HL-60/S4 (cell line): ENCODE results near the gene BEST1.
"Not testable (repeated sequence)": the region's sequence is repeated elsewhere in the genome, so short reads cannot be mapped to it uniquely, and the experiment has no call there.

Experiments
- in situ Hi-C: fragments of 300-500 bp; cut with MboI; formaldehyde crosslinking; loops from 2 replicates; pipeline ENCODE4 v1.14.3; 2022; ENCODE audit warnings: low sequenced_read_pairs

BEST1 gene

GRCh38 chr11:61975638-61976419 lies 25.7 kb downstream of the BEST1 start:
- in situ Hi-C loops: no loop called here

GRCh38 chr11:61976420-61976800 lies 26.3 kb downstream of the BEST1 start:
- in situ Hi-C loops: no loop called here

DNA sequence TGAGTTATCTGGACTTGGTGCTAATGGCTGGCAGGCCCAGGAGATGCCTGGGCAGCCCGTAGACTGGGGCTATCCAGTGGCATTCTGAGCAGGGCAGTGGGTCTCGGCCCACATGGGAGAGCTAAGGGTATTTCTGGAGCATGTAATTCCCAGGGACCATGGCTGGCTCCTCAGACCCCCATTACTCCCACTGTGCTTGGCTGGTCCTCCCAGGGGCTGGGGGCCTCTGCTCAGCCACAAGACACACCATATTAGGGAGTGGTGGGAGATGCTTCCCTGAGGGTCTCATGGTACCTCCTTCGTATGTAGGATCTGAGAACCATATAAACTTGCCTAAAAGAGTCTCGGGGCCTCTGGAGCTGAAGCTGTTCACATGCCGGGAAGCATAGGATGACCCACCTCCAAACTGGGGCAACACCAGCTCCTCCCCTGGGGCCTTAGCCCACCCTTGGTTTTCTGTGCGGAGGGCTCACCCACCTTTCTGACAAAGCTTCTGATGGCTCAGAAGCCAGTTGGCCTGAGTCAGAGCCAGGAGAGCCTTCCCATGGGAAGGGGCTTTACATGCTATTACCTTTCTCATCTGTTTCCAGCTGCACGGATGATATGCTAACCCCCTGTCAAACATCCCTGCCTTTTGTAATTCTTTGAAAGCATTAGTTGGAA lies 26.8 kb downstream of the BEST1 start:
- in situ Hi-C loops: no loop called here

DNA sequence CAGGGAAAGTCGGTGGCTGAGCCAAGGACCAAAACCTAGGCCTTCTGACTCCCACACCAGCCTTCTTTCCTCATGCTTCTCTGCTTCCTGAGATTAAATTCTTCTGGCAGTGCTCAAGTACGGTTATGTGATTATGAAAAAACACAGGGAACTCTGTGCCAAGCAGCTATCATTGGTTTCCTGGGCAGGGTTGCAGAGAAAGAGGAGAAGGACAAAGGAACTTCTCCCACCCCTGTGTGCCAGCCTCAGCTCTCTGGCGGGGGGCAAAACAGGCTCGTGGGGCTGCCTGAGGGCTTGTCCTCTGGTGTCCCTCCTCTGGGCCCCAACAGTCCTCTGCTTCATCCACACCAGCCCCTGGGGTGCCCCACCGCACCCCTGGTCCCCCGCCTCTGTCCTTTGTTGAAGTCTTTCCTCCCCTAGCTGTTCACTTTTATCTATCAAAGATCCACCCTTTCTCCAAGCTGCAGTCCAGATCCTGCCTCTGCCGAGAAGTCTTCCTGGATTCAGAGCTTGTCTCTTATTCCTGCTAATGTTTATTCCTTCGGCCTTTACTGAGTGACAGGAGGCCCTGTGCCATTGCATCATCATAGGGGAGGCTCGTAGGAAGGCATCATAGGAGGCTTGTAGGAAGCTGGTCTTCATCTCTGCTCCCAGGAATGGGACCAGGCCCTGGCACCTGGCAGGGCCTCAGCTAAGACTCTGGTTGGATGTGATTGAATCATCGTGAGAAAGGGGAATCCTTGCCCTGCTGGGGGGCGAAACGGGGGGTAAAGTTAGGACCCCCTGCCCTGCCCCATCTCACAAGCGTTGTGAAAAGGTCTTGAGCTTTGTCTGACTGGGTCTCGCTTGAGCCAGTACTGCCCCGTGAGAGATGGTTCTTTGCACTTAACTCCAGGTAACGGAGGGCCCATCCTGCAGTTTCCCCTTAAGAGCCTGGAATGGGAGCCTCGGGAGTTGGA lies 28.8 kb downstream of the BEST1 start:
- in situ Hi-C loops: no loop called here

DNA sequence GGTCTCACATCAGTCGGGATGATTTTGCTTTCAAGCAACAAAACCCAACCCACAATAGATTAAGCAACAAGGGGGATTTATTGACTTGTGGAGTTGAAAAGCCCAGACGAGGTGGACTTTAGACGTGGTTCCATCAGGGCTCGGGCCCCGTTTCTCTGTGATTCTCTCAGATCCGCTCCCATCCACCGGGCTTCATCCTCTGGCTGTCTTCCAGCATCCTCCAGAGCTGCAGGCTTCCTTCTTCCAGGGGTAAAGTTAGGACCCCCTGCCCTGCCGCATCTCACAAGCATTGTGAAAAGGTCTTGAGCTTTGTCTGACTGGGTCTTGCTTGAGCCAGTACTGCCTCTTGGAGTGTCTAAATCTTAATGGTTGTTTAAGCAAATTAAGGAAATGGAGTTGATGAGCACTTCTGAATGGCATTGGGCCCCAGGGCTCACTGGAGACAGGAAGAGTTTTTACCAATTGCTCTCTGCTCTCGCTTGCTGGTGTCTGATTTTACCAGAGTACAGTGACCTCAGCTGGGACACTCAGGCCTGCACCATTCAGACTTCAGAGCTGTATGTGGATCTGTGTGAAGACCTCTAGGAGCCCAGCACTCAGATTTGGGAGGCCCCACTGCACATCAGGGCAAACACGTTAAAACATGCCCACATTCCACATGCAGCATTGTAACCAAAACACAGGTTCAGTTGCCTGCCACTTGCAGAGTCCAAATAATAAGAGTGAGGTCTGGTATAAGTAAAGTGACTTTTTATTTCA lies 30.8 kb downstream of the BEST1 start:
- in situ Hi-C loops: no loop called here

DNA sequence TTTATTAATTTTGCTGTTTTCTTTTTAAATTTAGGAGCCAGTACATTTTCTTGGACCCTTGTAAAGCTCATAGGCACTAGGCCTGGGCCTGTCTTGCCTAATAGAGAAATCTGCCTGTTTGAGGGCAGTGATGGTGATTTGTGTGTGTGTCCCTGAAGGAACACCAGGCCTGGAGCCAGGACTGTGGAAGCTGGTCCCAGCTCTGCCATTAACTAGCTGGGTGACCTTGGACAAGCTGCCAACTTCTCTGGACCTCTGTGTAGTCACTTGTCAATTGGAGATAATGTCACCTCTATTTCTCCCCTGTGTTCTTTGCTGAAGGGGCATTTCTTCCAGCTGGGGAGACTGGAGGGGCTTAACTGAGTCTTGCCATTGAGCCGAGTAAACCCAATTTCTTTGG lies 33.3 kb downstream of the BEST1 start:
- in situ Hi-C loops: no loop called here

- in situ Hi-C loops: no loop called here
Measured at GRCh38 chr11:61985869-61986268, 35.7 kb downstream of the BEST1 start.

GRCh38 chr11:61994981-61995380 lies 44.8 kb downstream of the BEST1 start:
- in situ Hi-C loops: no loop called here

DNA sequence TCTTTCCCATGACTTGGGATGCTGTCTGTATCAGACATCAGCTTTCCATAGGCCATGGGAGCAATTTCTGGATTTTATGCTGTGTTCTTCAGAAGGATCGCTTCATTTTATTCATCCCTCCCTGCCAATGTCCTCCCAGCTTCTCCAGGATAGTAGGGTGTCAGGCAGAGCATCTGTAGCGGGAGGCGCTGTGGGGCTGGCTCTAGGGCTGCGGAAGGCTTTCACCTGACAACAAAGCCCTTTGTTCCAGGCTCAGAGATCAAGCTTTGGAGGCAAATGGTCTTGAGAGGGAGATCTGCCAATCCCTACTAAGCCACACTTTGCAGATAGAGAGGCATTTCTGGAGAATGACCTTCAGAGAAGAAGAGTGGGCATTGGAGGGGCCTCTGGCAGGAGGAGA lies 46.8 kb downstream of the BEST1 start:
- in situ Hi-C loops: no loop called here

GRCh38 chr11:61999141-61999975 lies 49.2 kb downstream of the BEST1 start:
- in situ Hi-C loops: no loop called here

DNA sequence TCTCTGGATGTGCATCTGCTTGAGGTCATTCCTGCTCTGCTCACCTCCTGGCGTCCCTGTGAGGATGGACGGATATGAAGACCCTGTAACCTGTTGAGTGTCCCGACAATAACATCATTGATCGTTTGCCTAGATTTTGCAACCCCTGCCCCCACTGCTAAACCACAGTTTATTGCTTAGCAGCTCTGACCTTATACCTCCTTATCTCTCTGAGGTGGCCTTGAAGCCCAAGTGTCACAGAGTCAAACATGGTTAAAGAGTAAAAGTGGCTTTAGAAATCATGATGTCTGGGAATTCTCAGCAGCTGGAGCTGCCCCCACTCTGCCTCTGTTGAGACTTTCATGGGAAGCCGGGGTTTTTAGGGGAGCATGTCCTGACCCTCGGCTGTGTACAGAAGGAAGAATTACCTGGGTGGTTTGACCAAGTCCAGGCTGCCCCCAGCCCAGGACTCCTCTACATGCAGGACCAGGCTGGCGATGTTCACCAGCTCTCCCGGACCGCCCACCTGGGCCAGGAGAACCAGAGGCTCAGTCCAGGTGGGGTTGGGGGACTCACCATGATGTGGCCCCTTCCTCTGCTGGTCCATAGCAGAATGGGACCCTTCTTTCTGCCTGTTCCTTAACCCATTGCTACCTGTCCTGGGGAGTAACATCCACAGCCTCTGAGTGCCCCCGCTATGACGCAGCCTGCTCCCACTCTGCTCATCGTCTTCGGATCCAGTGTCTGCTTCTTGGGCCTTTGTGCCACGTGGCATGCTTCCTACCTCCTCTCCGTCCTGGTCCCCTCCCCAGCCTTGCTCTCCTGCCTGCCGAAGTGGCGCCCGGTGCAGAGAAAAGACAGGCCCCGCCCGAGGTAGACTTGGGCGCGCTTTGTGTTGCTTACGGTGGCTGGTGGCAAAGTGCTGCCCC lies 50.6 kb downstream of the BEST1 start:
- in situ Hi-C loops: no loop called here

DNA sequence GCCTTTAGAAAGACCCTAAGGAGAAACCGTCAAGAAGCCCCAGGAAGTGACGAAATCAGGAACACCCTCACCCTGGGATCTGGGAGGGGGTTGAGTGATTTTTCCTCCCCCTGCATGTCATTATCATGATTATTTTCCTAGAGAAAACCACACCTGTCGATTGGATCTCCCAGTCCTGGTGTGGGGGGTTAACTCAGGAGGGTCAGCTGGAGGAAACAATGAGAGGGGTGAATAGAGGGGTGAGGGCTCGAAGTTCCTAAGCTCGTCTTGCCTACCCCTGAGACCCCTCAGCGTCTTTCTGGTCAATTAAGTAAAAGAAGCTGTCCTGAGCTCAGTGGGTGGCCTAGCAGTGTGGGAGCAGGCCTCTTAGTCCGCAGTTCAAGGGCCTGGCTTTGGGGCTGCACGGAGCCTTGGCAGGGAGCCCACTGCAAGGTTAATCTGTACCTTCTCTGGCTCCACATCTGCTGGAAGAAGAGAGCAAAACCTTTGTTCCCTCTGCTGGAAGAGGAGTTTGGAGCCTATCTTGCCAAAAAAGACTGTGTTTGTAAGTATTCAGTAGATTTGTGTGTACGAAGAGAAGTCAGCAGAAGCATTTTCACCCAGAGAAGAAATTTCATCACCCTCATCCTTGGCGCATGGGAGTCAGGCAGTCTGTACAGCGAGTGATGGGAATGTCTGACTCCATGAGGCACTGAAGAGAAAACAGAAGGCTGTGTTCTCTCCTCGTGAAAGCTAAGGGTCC lies 51.5 kb downstream of the BEST1 start:
- in situ Hi-C loops: no loop called here

DNA sequence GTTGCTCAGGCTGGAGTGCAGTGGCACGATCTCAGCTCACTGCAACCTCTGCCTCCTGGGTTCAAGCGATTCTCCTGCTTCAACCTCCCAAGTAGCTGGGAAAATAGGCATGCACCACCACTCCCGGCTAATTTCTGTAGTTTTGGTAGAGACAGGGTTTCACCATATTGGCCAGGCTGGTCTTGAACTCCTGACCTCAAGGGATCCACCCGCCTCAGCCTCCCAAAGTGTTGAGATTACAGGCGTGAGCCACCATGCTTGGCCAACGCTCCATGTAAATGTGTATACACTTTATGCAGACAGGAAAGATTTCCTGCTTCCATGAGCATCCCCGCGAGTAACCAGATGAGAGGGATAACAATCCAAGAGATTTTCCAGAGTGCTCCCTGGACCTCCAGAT lies 52.1 kb downstream of the BEST1 start:
- in situ Hi-C loops: not testable (repeated sequence)

GRCh38 chr11:62004473-62004872 lies 54.3 kb downstream of the BEST1 start:
- in situ Hi-C loops: no loop called here

- in situ Hi-C loops: no loop called here
Measured at GRCh38 chr11:62008193-62008592, 58.0 kb downstream of the BEST1 start.

DNA sequence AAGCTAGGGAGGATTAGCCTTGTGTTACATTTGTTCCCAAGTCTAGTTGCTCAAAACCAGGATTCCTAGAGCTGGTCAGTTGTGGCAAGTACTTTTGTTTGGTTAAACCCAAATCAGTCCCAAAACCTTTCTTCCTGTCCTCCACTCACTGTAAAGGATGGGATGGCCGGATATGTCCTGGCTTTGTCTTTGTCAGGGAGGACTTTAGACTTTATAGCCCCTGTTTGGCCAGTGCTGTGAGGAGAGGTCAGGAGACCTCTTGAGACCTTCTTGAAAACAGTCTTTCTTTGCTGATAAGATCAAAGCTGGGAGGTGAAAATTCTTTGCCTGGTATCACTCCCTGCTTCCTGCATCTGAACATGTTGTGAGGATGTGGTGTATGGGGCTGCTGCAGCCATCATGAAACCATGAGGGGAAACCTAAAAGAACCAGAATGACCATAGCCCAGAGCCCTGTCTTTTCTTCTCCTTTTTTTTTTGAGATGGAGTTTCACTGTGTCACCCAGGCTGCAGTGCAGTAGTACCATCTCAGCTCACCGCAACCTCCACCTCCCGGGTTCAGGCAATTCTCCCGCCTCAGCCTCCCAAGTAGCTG lies 60.9 kb downstream of the BEST1 start:
- in situ Hi-C loops: no loop called here

GRCh38 chr11:62011881-62012280 lies 61.7 kb downstream of the BEST1 start:
- in situ Hi-C loops: no loop called here

- in situ Hi-C loops: no loop called here
Measured at GRCh38 chr11:62012451-62012831, 62.3 kb downstream of the BEST1 start.
